WTC11 (cell line): ENCODE data around the gene TMEM272. TPM values are rescaled to one million over a fixed set of nuclear protein-coding genes. Genes with fewer than 3 reads are reported as not detected.

ENCODE experiments used
- ATAC-seq: fragments of 200-7000 bp; cut with Tn5 transposase; 2 replicates; pipeline ENCODE4 v1.10.0; 2021; ENCODE audit warnings: mild to moderate bottlenecking, moderate library complexity
- CTCF ChIA-PET: fragments of 300-600 bp; sonication (Branson Sonifier 250); formaldehyde crosslinking; loops from one replicate; lab custom pipeline; 2021; ENCODE audit warnings: antibody characterized with exemption; lab: Charles Lee
- POLR2A ChIA-PET: fragments of 350-600 bp; sonication (Branson Sonifier 250); formaldehyde crosslinking; loops from one replicate; lab custom pipeline; 2021; ENCODE audit warnings: antibody characterized with exemption; lab: Charles Lee
- DNase-seq: peaks from one replicate; pipeline ENCODE4 v3.0.0; 2021; ENCODE audit warnings: low spot score
- H3K27ac Mint-ChIP-seq: 2 replicates; pipeline ENCODE4 v1.8.0; 2021; ENCODE audit warnings: mixed read lengths
- H3K27me3 Mint-ChIP-seq: 2 replicates; pipeline ENCODE4 v1.8.0; 2021; ENCODE audit warnings: low read depth, mild to moderate bottlenecking, moderate library complexity, mixed read lengths
- H3K36me3 Mint-ChIP-seq: 2 replicates; pipeline ENCODE4 v1.8.0; 2021; ENCODE audit warnings: mixed read lengths
- H3K4me1 Mint-ChIP-seq: 2 replicates; pipeline ENCODE4 v1.8.0; 2022; ENCODE audit warnings: mixed read lengths
- H3K4me3 Mint-ChIP-seq: 2 replicates; pipeline ENCODE4 v1.8.0; 2021; ENCODE audit warnings: mild to moderate bottlenecking, moderate library complexity, mixed read lengths
- H3K9me3 Mint-ChIP-seq: 2 replicates; pipeline ENCODE4 v1.8.0; 2021; ENCODE audit warnings: mixed read lengths
- CREM ChIP-seq: sonication (generic); formaldehyde crosslinking; IDR thresholded peaks from 2 replicates; pipeline ENCODE4 v1.8.1; 2022; ENCODE audit warnings: mild to moderate bottlenecking, missing genetic modification reagents, moderate library complexity
- FOXK1 ChIP-seq: sonication (generic); formaldehyde crosslinking; IDR thresholded peaks from 2 replicates; pipeline ENCODE4 v1.8.0; 2022; ENCODE audit warnings: mild to moderate bottlenecking, moderate library complexity, missing genetic modification reagents
- JAZF1 ChIP-seq: fragments of 250-450 bp; sonication (Bioruptor Pico); IDR thresholded peaks from 2 replicates; pipeline ENCODE4 v1.9.0; 2021; ENCODE audit warnings: moderate library complexity, mild to moderate bottlenecking, inconsistent platforms
- JUN ChIP-seq: sonication (generic); formaldehyde crosslinking; IDR thresholded peaks from 2 replicates; pipeline ENCODE4 v1.8.0; 2023; ENCODE audit warnings: mild to moderate bottlenecking, missing genetic modification reagents
- MYBL2 ChIP-seq: sonication (generic); formaldehyde crosslinking; IDR thresholded peaks from 2 replicates; pipeline ENCODE4 v1.8.1; 2023; ENCODE audit warnings: mild to moderate bottlenecking, moderate library complexity, missing genetic modification reagents
- NFATC4 ChIP-seq: fragments of 250-450 bp; sonication (Bioruptor Pico); IDR thresholded peaks from 2 replicates; pipeline ENCODE4 v1.9.0; 2021; ENCODE audit warnings: mild to moderate bottlenecking
- NR3C1 ChIP-seq: sonication (generic); formaldehyde crosslinking; conservative IDR thresholded peaks from 2 replicates; pipeline ENCODE4 v1.8.1; 2023; ENCODE audit warnings: low read depth, mild to moderate bottlenecking, missing genetic modification reagents
- SMAD4 ChIP-seq: sonication (generic); formaldehyde crosslinking; IDR thresholded peaks from 2 replicates; pipeline ENCODE4 v1.8.0; 2022; ENCODE audit warnings: mild to moderate bottlenecking, missing genetic modification reagents
- TP53 ChIP-seq: sonication (generic); formaldehyde crosslinking; IDR thresholded peaks from 2 replicates; pipeline ENCODE4 v1.8.1; 2023; ENCODE audit warnings: mild to moderate bottlenecking, missing genetic modification reagents
- ZNF121 ChIP-seq: sonication (generic); formaldehyde crosslinking; IDR thresholded peaks from 2 replicates; pipeline ENCODE4 v1.8.0; 2023; ENCODE audit warnings: missing genetic modification reagents
- ZNF263 ChIP-seq: sonication (generic); formaldehyde crosslinking; IDR thresholded peaks from 2 replicates; pipeline ENCODE4 v1.8.1; 2022; ENCODE audit warnings: low read depth, mild to moderate bottlenecking, moderate library complexity, missing genetic modification reagents
- ZNF317 ChIP-seq: sonication (generic); formaldehyde crosslinking; IDR thresholded peaks from 2 replicates; pipeline ENCODE4 v1.8.1; 2023; ENCODE audit warnings: low read depth, mild to moderate bottlenecking, moderate library complexity, missing genetic modification reagents, borderline replicate concordance
- ZNF423 ChIP-seq: fragments of 250-450 bp; sonication (Bioruptor Pico); IDR thresholded peaks from 2 replicates; pipeline ENCODE4 v2.1.2; 2022; ENCODE audit warnings: mild to moderate bottlenecking, moderate library complexity
- total RNA-seq: library from RNA; stranded (reverse); gene quantifications from 3 replicates; pipeline ENCODE4 v1.2.3, GENCODE V29; 2021
- TF ChIP-seq, protein P1 (sequence below): sonication (generic); formaldehyde crosslinking; IDR thresholded peaks from 2 replicates; pipeline ENCODE4 v1.8.1; 2023; ENCODE audit warnings: mild to moderate bottlenecking, missing genetic modification reagents, moderate library complexity
- TF ChIP-seq, protein P2 (sequence below): sonication (generic); formaldehyde crosslinking; IDR thresholded peaks from 2 replicates; pipeline ENCODE4 v1.8.0; 2023; ENCODE audit warnings: mild to moderate bottlenecking, missing genetic modification reagents
- TF ChIP-seq, protein P3 (sequence below): sonication (generic); formaldehyde crosslinking; IDR thresholded peaks from 2 replicates; pipeline ENCODE4 v1.8.0; 2022; ENCODE audit warnings: mild to moderate bottlenecking, missing genetic modification reagents
- TF ChIP-seq, protein P4 (sequence below): sonication (generic); formaldehyde crosslinking; IDR thresholded peaks from 2 replicates; pipeline ENCODE4 v1.8.1; 2022; ENCODE audit warnings: low read depth, missing genetic modification reagents, borderline replicate concordance
- TF ChIP-seq, protein P5 (sequence below): fragments of 200-600 bp; IDR thresholded peaks from 2 replicates; pipeline ENCODE4 v1.8.0; 2022; ENCODE audit warnings: antibody characterized with exemption
- TF ChIP-seq, protein P6 (sequence below): sonication (generic); formaldehyde crosslinking; conservative IDR thresholded peaks from 2 replicates; pipeline ENCODE4 v1.8.1; 2022; ENCODE audit warnings: mild to moderate bottlenecking, missing genetic modification reagents

TMEM272 gene
- total RNA-seq, 1 experiment from 2014 or later: not detected

DNA sequence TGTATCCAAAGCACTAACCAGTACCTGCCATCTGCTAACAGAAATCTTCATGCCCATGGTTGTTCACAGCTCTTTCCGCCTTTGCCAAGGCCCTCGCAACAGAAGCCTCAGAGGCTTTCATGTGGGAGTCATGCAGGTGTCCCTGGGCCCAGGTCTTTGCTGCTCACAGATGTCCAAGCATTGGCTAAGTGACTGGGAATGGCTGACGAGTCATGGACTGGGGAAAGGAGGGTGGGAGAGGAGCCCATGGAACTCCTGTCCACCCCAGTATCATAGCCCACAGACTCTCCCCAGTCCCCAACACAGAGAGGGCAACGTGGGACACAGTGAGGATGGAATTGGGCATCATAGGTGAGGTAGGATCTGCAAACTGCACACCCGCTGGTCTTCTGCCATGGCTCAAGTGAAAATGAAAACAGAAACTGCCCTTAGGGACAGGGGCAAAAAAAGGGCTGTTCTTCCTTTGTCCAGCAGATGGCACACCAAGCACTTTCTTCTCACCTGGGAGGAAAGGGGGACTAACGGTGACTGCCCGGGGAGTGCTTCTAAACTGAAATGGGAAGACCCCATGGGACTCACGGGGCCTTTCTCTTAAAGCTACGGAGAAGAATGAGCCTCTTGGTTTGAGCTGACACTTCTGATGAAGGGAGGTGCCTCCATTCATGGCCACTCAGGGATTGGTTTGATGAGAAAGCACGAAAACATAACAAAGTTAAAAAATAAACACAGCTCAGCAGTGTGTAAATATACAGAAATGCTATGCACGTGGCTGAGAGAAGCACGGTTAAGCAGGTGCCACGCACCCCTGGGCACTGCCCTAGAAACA is 29.9 kb downstream of the TMEM272 start:
- ATAC-seq: peak; percentile 77
- peak overlapping the region; percentile 57; the same call in 1 of the 2 replicates for H3K27ac Mint-ChIP-seq
- no peaks in the 10 kb centered on the region for H3K9me3 Mint-ChIP-seq

DNA sequence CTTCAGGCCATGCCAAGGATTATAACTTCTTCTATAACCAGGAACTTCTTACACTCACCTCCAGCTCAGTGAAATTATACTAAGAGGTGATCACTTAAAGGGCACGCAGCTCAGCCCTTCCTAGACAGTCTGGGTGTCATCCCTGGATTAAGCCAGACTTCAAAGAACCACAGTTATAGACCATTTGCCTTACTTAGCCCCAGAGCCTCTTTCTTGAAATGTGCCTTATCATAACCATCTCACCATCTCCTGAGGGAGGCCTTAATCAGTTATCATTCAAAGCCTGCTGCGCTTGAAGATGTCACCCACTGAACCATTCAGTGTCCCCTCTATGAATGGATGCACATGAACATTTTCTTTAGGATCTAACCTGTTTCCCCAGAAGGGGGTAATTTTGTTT is 30.9 kb downstream of the TMEM272 start:
- CTCF ChIA-PET: interaction anchor here (0.8 to 3.0 kb wide), 6 partner anchors 20 to 372 kb away, joined by 3 to 33 read pairs (median 4); partner anchors contain the start of gene ALG11
- Mint-ChIP-seq H3K4me3 (no peak overlapping the region), H3K27me3 (no peaks in the 10 kb centered on the region; the same call in 1 of the 2 replicates), H3K9me3 (peaks cover 3% of the 10 kb centered on the region; the same call in 1 of the 2 replicates), H3K4me1 (peaks cover 31% of the 10 kb centered on the region), H3K27ac (no peak overlapping the region), H3K36me3 (no peaks in the 10 kb centered on the region)
- ATAC-seq: no peak
- POLR2A ChIA-PET: no interaction called here
- TF ChIP-seq TP53 (CRISPR knock-in tag) (no peak), JUN (CRISPR knock-in tag) (no peak), ZNF121 (CRISPR knock-in tag) (no peak), ZNF423 (CRISPR knock-in tag) (no peak), NR3C1 (CRISPR knock-in tag) (no peak)
- TF ChIP-seq, protein P1, sequence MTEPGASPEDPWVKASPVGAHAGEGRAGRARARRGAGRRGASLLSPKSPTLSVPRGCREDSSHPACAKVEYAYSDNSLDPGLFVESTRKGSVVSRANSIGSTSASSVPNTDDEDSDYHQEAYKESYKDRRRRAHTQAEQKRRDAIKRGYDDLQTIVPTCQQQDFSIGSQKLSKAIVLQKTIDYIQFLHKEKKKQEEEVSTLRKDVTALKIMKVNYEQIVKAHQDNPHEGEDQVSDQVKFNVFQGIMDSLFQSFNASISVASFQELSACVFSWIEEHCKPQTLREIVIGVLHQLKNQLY: no peak
- TF ChIP-seq, protein P2, sequence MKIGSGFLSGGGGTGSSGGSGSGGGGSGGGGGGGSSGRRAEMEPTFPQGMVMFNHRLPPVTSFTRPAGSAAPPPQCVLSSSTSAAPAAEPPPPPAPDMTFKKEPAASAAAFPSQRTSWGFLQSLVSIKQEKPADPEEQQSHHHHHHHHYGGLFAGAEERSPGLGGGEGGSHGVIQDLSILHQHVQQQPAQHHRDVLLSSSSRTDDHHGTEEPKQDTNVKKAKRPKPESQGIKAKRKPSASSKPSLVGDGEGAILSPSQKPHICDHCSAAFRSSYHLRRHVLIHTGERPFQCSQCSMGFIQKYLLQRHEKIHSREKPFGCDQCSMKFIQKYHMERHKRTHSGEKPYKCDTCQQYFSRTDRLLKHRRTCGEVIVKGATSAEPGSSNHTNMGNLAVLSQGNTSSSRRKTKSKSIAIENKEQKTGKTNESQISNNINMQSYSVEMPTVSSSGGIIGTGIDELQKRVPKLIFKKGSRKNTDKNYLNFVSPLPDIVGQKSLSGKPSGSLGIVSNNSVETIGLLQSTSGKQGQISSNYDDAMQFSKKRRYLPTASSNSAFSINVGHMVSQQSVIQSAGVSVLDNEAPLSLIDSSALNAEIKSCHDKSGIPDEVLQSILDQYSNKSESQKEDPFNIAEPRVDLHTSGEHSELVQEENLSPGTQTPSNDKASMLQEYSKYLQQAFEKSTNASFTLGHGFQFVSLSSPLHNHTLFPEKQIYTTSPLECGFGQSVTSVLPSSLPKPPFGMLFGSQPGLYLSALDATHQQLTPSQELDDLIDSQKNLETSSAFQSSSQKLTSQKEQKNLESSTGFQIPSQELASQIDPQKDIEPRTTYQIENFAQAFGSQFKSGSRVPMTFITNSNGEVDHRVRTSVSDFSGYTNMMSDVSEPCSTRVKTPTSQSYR: no peak
- TF ChIP-seq, protein P3, sequence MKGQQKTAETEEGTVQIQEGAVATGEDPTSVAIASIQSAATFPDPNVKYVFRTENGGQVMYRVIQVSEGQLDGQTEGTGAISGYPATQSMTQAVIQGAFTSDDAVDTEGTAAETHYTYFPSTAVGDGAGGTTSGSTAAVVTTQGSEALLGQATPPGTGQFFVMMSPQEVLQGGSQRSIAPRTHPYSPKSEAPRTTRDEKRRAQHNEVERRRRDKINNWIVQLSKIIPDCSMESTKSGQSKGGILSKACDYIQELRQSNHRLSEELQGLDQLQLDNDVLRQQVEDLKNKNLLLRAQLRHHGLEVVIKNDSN (CRISPR knock-in tag): no peak
- no peak for DNase-seq

More for the DNA sequence above, 29.9 kb downstream of the TMEM272 start:
- POLR2A ChIA-PET: no interaction called here
- peaks cover under 1% of the 10 kb centered on the region; the same call in 1 of the 2 replicates for H3K27me3 Mint-ChIP-seq
- H3K36me3 Mint-ChIP-seq: no peaks in the 10 kb centered on the region
- CTCF ChIA-PET: interaction anchor here (0.6 to 3.0 kb wide), 24 partner anchors 8 to 636 kb away, joined by 3 to 33 read pairs (median 3); partner anchors contain the start of genes ALG11, NEK5 and TMEM272
- peak; percentile 80 for DNase-seq
- no peak overlapping the region; the same call in 1 of the 2 replicates for H3K4me3 Mint-ChIP-seq
- TF ChIP-seq, protein P4, sequence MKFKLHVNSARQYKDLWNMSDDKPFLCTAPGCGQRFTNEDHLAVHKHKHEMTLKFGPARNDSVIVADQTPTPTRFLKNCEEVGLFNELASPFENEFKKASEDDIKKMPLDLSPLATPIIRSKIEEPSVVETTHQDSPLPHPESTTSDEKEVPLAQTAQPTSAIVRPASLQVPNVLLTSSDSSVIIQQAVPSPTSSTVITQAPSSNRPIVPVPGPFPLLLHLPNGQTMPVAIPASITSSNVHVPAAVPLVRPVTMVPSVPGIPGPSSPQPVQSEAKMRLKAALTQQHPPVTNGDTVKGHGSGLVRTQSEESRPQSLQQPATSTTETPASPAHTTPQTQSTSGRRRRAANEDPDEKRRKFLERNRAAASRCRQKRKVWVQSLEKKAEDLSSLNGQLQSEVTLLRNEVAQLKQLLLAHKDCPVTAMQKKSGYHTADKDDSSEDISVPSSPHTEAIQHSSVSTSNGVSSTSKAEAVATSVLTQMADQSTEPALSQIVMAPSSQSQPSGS (CRISPR knock-in tag): no peak
- TF ChIP-seq FOXK1 (CRISPR knock-in tag): 0 out of 2 replicates have a peak, but pooled peaks have one; percentile 39
- TF ChIP-seq, protein P5, sequence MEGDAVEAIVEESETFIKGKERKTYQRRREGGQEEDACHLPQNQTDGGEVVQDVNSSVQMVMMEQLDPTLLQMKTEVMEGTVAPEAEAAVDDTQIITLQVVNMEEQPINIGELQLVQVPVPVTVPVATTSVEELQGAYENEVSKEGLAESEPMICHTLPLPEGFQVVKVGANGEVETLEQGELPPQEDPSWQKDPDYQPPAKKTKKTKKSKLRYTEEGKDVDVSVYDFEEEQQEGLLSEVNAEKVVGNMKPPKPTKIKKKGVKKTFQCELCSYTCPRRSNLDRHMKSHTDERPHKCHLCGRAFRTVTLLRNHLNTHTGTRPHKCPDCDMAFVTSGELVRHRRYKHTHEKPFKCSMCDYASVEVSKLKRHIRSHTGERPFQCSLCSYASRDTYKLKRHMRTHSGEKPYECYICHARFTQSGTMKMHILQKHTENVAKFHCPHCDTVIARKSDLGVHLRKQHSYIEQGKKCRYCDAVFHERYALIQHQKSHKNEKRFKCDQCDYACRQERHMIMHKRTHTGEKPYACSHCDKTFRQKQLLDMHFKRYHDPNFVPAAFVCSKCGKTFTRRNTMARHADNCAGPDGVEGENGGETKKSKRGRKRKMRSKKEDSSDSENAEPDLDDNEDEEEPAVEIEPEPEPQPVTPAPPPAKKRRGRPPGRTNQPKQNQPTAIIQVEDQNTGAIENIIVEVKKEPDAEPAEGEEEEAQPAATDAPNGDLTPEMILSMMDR: peak; percentile 74
- peaks cover 37% of the 10 kb centered on the region for H3K4me1 Mint-ChIP-seq

DNA sequence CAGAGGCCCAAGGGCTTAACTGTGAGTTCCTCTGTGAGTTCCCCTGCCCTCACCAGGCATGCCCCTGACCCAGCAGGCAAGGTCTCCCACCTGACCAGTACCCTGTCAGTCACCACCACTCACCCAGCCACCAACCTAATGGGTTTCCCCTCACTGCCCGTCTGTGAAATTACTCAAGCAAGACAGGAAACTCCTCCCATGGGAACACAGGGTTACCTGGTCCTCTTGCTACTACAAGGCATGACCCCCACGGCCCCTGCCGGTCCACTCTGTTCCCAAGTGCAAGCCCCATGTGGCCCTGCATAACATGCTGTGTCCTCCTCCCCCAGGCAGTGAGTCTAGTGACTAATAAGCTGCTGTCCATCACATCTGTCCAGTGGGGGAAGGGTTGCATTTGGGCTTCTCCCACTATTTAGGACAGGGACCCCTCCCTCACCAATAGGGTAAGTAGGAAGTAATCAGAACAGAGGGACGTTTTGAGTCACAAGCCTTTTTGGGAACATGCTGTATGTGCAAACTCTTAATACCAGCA is 33.0 kb downstream of the TMEM272 start:
- no peaks in the 10 kb centered on the region; the same call in 1 of the 2 replicates for H3K27me3 Mint-ChIP-seq
- H3K36me3 Mint-ChIP-seq: no peaks in the 10 kb centered on the region
- CTCF ChIA-PET: interaction anchor here (1.3 kb wide), 1 partner anchor 23 kb away, joined by 3 read pairs; no protein-coding TSS in a partner anchor
- H3K4me3 Mint-ChIP-seq: no peak overlapping the region
- POLR2A ChIA-PET: no interaction called here
- peaks cover 7% of the 10 kb centered on the region for H3K9me3 Mint-ChIP-seq
- peaks cover 14% of the 10 kb centered on the region for H3K4me1 Mint-ChIP-seq
- no peak overlapping the region for H3K27ac Mint-ChIP-seq
- ATAC-seq (no peak), DNase-seq (no peak)
- TF ChIP-seq CREM (CRISPR knock-in tag) (no peak), SMAD4 (no peak), NFATC4 (CRISPR knock-in tag) (no peak), JAZF1 (CRISPR knock-in tag) (no peak), ZNF317 (no peak), ZNF263 (no peak), MYBL2 (CRISPR knock-in tag) (no peak)
- TF ChIP-seq, protein P6, sequence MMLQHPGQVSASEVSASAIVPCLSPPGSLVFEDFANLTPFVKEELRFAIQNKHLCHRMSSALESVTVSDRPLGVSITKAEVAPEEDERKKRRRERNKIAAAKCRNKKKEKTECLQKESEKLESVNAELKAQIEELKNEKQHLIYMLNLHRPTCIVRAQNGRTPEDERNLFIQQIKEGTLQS (CRISPR knock-in tag): no peak
- TF ChIP-seq, protein P2: no peak
